Measurements from ENCODE around the gene INPP5D.

GRCh38 chr2:233228376-233228775 lies 168.2 kb downstream of the INPP5D start:
- no peak for TF ChIP-seq EZH2phosphoT487 (IDR thresholded peaks at IDR 0.05; ENCODE audit: borderline replicate concordance, low read depth)
- TF ChIP-seq CTCF (IDR thresholded peaks at IDR 0.05): no peak
- TF ChIP-seq CHD2 (IDR thresholded peaks at IDR 0.05; ENCODE audit: low read length, partially characterized antibody): no peak
- no peak for TF ChIP-seq YY1 (IDR thresholded peaks at IDR 0.05; ENCODE audit: low read depth)
- TF ChIP-seq RCOR1 (IDR thresholded peaks at IDR 0.05; ENCODE audit: low read length): no peak
- no peak for TF ChIP-seq TCF12 (IDR thresholded peaks at IDR 0.05)
